Adipocyte (in vitro differentiated cells): ENCODE data around the gene HP.
"Not testable (repeated sequence)": the region's sequence is repeated elsewhere in the genome, so short reads cannot be mapped to it uniquely, and the experiment has no call there.

Experiments
- DNase-seq: peaks from one replicate; pipeline ENCODE4 v3.0.0-alpha.2; 2015; ENCODE audit warnings: low read depth
- H3K27me3 ChIP-seq: replicated peaks from 2 replicates; pipeline ENCODE4 v1.7.0; 2013; ENCODE audit warnings: mild to moderate bottlenecking, low read length, moderate library complexity; ENCODE audit not compliant: control insufficient read depth, insufficient read depth
- H3K36me3 ChIP-seq: 2 replicates; pipeline ENCODE4 v1.7.0; 2013; ENCODE audit warnings: low read length, mild to moderate bottlenecking, moderate library complexity; ENCODE audit not compliant: control insufficient read depth, insufficient read depth, severe bottlenecking
- H3K4me1 ChIP-seq: 2 replicates; pipeline ENCODE4 v1.7.0; 2013; ENCODE audit warnings: mild to moderate bottlenecking, low read length, moderate library complexity; ENCODE audit not compliant: control insufficient read depth, insufficient read depth
- H3K4me3 ChIP-seq: 2 replicates; pipeline ENCODE4 v1.7.0; 2013; ENCODE audit warnings: mild to moderate bottlenecking, low read length, moderate library complexity
- H3K9ac ChIP-seq: 2 replicates; pipeline ENCODE4 v1.7.0; 2013; ENCODE audit warnings: mild to moderate bottlenecking, low read length, moderate library complexity
- H3K9me3 ChIP-seq: 2 replicates; pipeline ENCODE4 v1.7.0; 2013; ENCODE audit warnings: mild to moderate bottlenecking, low read length, moderate library complexity; ENCODE audit not compliant: control insufficient read depth

The HP gene

GRCh38 chr16:72066747-72067146 is 12.4 kb downstream of the HP start:
- Histone ChIP-seq H3K4me3 (no peak overlapping the region), H3K4me1 (peaks cover 7% of the 10 kb centered on the region), H3K9ac (no peak overlapping the region), H3K9me3 (no peaks in the 10 kb centered on the region), H3K27me3 (no peaks in the 10 kb centered on the region), H3K36me3 (no peaks in the 10 kb centered on the region)
- DNase-seq: peak; percentile 61

- H3K4me1 ChIP-seq: peaks cover 18% of the 10 kb centered on the region
- no peaks in the 10 kb centered on the region for H3K9me3 ChIP-seq
- no peak overlapping the region for H3K9ac ChIP-seq
- DNase-seq: no peak
- no peaks in the 10 kb centered on the region for H3K27me3 ChIP-seq
- H3K4me3 ChIP-seq: no peak overlapping the region
- no peaks in the 10 kb centered on the region for H3K36me3 ChIP-seq
These were observed 14.6 kb downstream of the HP start for GRCh38 chr16:72068930-72069329.

- peaks cover 27% of the 10 kb centered on the region for H3K4me1 ChIP-seq
- peak overlapping the region; percentile 18 for H3K9ac ChIP-seq
- H3K9me3 ChIP-seq: no peaks in the 10 kb centered on the region
- no peaks in the 10 kb centered on the region for H3K36me3 ChIP-seq
- no peak overlapping the region for H3K4me3 ChIP-seq
- no peak for DNase-seq
- no peaks in the 10 kb centered on the region for H3K27me3 ChIP-seq
These were observed 18.4 kb downstream of the HP start for GRCh38 chr16:72072514-72073342.

GRCh38 chr16:72073560-72074230 is 19.4 kb downstream of the HP start:
- Histone ChIP-seq H3K9me3 (no peaks in the 10 kb centered on the region), H3K36me3 (no peaks in the 10 kb centered on the region), H3K27me3 (no peaks in the 10 kb centered on the region), H3K4me3 (peak overlapping the region; percentile 26), H3K9ac (peak overlapping the region; percentile 8), H3K4me1 (peaks cover 27% of the 10 kb centered on the region)
- DNase-seq: no peak

GRCh38 chr16:72075067-72075466 is 20.8 kb downstream of the HP start:
- not testable (repeated sequence) for DNase-seq, H3K9ac ChIP-seq, H3K27me3 ChIP-seq, H3K4me3 ChIP-seq, H3K9me3 ChIP-seq, H3K36me3 ChIP-seq
- H3K4me1 ChIP-seq: peaks cover 30% of the 10 kb centered on the region

GRCh38 chr16:72076991-72077706 is 22.8 kb downstream of the HP start:
- H3K27me3 ChIP-seq, DNase-seq: not testable (repeated sequence)

GRCh38 chr16:72083778-72084404 is 29.6 kb downstream of the HP start:
- no peak for DNase-seq
- peaks cover 43% of the 10 kb centered on the region for H3K36me3 ChIP-seq
- peaks cover 7% of the 10 kb centered on the region for H3K9me3 ChIP-seq
- H3K4me1 ChIP-seq: peaks cover 5% of the 10 kb centered on the region
- no peak overlapping the region for H3K4me3 ChIP-seq
- no peak overlapping the region for H3K9ac ChIP-seq
- H3K27me3 ChIP-seq: no peaks in the 10 kb centered on the region

More at GRCh38 chr16:72076991-72077706, 22.8 kb downstream of the HP start:
- not testable (repeated sequence) for H3K9ac ChIP-seq, H3K9me3 ChIP-seq, H3K36me3 ChIP-seq, H3K4me3 ChIP-seq
- peaks cover 30% of the 10 kb centered on the region for H3K4me1 ChIP-seq

GRCh38 chr16:72084445-72084844 is 30.1 kb downstream of the HP start:
- peaks cover 7% of the 10 kb centered on the region for H3K9me3 ChIP-seq
- no peak overlapping the region for H3K4me3 ChIP-seq
- H3K36me3 ChIP-seq: peaks cover 48% of the 10 kb centered on the region
- no peak overlapping the region for H3K9ac ChIP-seq
- no peaks in the 10 kb centered on the region for H3K27me3 ChIP-seq
- H3K4me1 ChIP-seq: no peaks in the 10 kb centered on the region
- DNase-seq: no peak

- no peaks in the 10 kb centered on the region for H3K27me3 ChIP-seq
- no peak overlapping the region for H3K9ac ChIP-seq
- H3K4me3 ChIP-seq: no peak overlapping the region
- no peaks in the 10 kb centered on the region for H3K4me1 ChIP-seq
- peaks cover 54% of the 10 kb centered on the region for H3K36me3 ChIP-seq
- peaks cover 7% of the 10 kb centered on the region for H3K9me3 ChIP-seq
- no peak for DNase-seq
These were observed 30.7 kb downstream of the HP start for GRCh38 chr16:72085002-72085401.

- H3K36me3 ChIP-seq: peaks cover 45% of the 10 kb centered on the region
- H3K4me1 ChIP-seq: peaks cover 32% of the 10 kb centered on the region
- H3K4me3 ChIP-seq: peak overlapping the region; percentile 99
- H3K9ac ChIP-seq: peak overlapping the region; percentile 5
- no peak for DNase-seq
- H3K9me3 ChIP-seq: no peaks in the 10 kb centered on the region
- H3K27me3 ChIP-seq: no peaks in the 10 kb centered on the region
These were observed 36.9 kb downstream of the HP start for GRCh38 chr16:72091217-72091616.
